Breast epithelium (tissue), 4 donors: ENCODE measurements around the gene CPTP. TPM values are rescaled to one million over a fixed set of nuclear protein-coding genes. Genes with fewer than 3 reads are reported as not detected.

Experiments used
- DNase-seq, 2 donors: peaks; one replicate each; pipeline ENCODE4 v3.0.0-alpha.2; 2019; ENCODE audit warnings: low spot score in 2 of 2
- H3K27ac ChIP-seq, 2 donors: fragments of 200-600 bp; sonication (generic) in 1 of 2; one replicate each; pipeline ENCODE4 v1.5.1; 2016 to 2019; ENCODE audit warnings: mild to moderate bottlenecking in 1 of 2
- H3K27me3 ChIP-seq, 2 donors: fragments of 200-600 bp; sonication (generic) in 1 of 2; one replicate each; pipeline versions ENCODE4 v1.5.1 to v1.6.0; 2017 to 2019; ENCODE audit warnings: control low read depth in 1 of 2, mild to moderate bottlenecking in 1 of 2
- H3K36me3 ChIP-seq: fragments of 200-600 bp; one replicate; pipeline ENCODE4 v1.5.1; 2019
- H3K4me1 ChIP-seq, 2 donors: fragments of 200-600 bp; sonication (generic); one replicate each; pipeline ENCODE4 v1.5.1; 2016 to 2019; ENCODE audit warnings: control low read depth in 1 of 2
- H3K4me3 ChIP-seq, 3 donors: fragments of 200-600 bp; sonication (generic); 1 replicate in 2 of 3; 2 replicates in 1 of 3; pipeline ENCODE4 v1.5.1; 2016 to 2019; ENCODE audit warnings: mild to moderate bottlenecking in 3 of 3, moderate library complexity in 2 of 3
- H3K9me3 ChIP-seq, 2 donors: fragments of 200-600 bp; sonication (generic) in 1 of 2; one replicate each; pipeline ENCODE4 v1.5.1; 2016 to 2019; ENCODE audit warnings: control low read depth in 1 of 2
- CTCF ChIP-seq, 3 donors: fragments of 450-650 bp; IDR thresholded peaks; one replicate each; pipeline ENCODE4 v1.5.1; 2016 to 2017; ENCODE audit warnings: antibody characterized with exemption in 3 of 3, mild to moderate bottlenecking in 3 of 3, moderate library complexity in 3 of 3
- POLR2A ChIP-seq: fragments of 450-650 bp; IDR thresholded peaks from one replicate; pipeline ENCODE4 v1.6.1; 2016; ENCODE audit warnings: antibody characterized with exemption, mild to moderate bottlenecking, moderate library complexity
- POLR2AphosphoS5 ChIP-seq, 3 donors: sonication (generic); formaldehyde crosslinking; IDR thresholded peaks; one replicate each; pipeline ENCODE4 v1.6.1; 2017; ENCODE audit warnings: antibody characterized with exemption in 3 of 3
- intact Hi-C: fragments of 100-400 bp; cut with DNase I; formaldehyde crosslinking; loops from one replicate; pipeline ENCODE4 v1.15.1; 2023; ENCODE audit warnings: low total_unique reads
- total RNA-seq, 3 donors: library from RNA; depleted of rRNA; stranded (reverse); fragments of >200 nt; gene quantifications; one replicate each; pipeline ENCODE4 v1.1.0, GENCODE V29; 2016

Gene CPTP
- total RNA-seq, 3 donors from 2014 or later = 9.0 to 16.4 (median 13.4) TPM

GRCh38 chr1:1318131-1318652 lies 6.4 kb upstream of the CPTP start:
- peak; percentile 84 to 93 for DNase-seq
- no peaks in the 10 kb centered on the region for H3K27me3 ChIP-seq
- peaks cover 3 to 16% of the 10 kb centered on the region in 2 donors for H3K4me1 ChIP-seq
- intact Hi-C loops = no loop called here
- H3K4me3 ChIP-seq = no peak overlapping the region
- H3K36me3 ChIP-seq = no peaks in the 10 kb centered on the region
- peak overlapping the region; percentile 75 to 84 for H3K27ac ChIP-seq
- TF ChIP-seq CTCF (IDR thresholded peaks at IDR 0.05) (no peak), POLR2AphosphoS5 (IDR thresholded peaks at IDR 0.05) (peak in 2 of 3 donors; percentile 15 to 54), POLR2A (no peak)
- no peaks in the 10 kb centered on the region for H3K9me3 ChIP-seq

GRCh38 chr1:1318777-1319645 lies 5.6 kb upstream of the CPTP start:
- peak overlapping the region; percentile 75 to 84 for H3K27ac ChIP-seq
- intact Hi-C loops = no loop called here
- no peak overlapping the region for H3K4me3 ChIP-seq
- peaks cover 3 to 16% of the 10 kb centered on the region in 2 donors for H3K4me1 ChIP-seq
- H3K36me3 ChIP-seq = no peaks in the 10 kb centered on the region
- TF ChIP-seq POLR2AphosphoS5 (IDR thresholded peaks at IDR 0.05) (no peak), CTCF (IDR thresholded peaks at IDR 0.05) (no peak)
- DNase-seq = no peak
- H3K9me3 ChIP-seq = no peaks in the 10 kb centered on the region
- no peaks in the 10 kb centered on the region for H3K27me3 ChIP-seq

- intact Hi-C loops = no loop called here
- Histone ChIP-seq H3K27ac (peak overlapping the region in 1 of 2 donors; percentile 84), H3K36me3 (no peaks in the 10 kb centered on the region), H3K27me3 (no peaks in the 10 kb centered on the region), H3K9me3 (no peaks in the 10 kb centered on the region), H3K4me3 (no peak overlapping the region), H3K4me1 (peaks cover 3 to 16% of the 10 kb centered on the region in 2 donors)
- no peak for TF ChIP-seq POLR2A
- TF ChIP-seq POLR2AphosphoS5 (IDR thresholded peaks at IDR 0.05) = no peak
- no peak for TF ChIP-seq CTCF (IDR thresholded peaks at IDR 0.05)
- no peak for DNase-seq
These were observed 5.0 kb upstream of the CPTP start for GRCh38 chr1:1319646-1319941.

GRCh38 chr1:1320666-1321448 lies 3.7 kb upstream of the CPTP start:
- Histone ChIP-seq H3K4me3 (no peak overlapping the region), H3K36me3 (no peaks in the 10 kb centered on the region), H3K4me1 (peaks cover 8 to 24% of the 10 kb centered on the region in 2 donors), H3K27me3 (no peaks in the 10 kb centered on the region), H3K27ac (no peak overlapping the region), H3K9me3 (no peaks in the 10 kb centered on the region)
- intact Hi-C loops = no loop called here
- TF ChIP-seq CTCF (IDR thresholded peaks at IDR 0.05) = no peak
- TF ChIP-seq POLR2A = no peak
- no peak for TF ChIP-seq POLR2AphosphoS5 (IDR thresholded peaks at IDR 0.05)
- no peak for DNase-seq

GRCh38 chr1:1321477-1321876 lies 3.1 kb upstream of the CPTP start:
- H3K9me3 ChIP-seq = no peaks in the 10 kb centered on the region
- H3K27me3 ChIP-seq = no peaks in the 10 kb centered on the region
- no peaks in the 10 kb centered on the region for H3K36me3 ChIP-seq
- peaks cover 10 to 26% of the 10 kb centered on the region in 2 donors for H3K4me1 ChIP-seq
- intact Hi-C loops = no loop called here
- DNase-seq = no peak
- no peak overlapping the region for H3K4me3 ChIP-seq
- TF ChIP-seq POLR2A (no peak), POLR2AphosphoS5 (IDR thresholded peaks at IDR 0.05) (no peak), CTCF (IDR thresholded peaks at IDR 0.05) (no peak)
- no peak overlapping the region for H3K27ac ChIP-seq
